Heart left ventricle (tissue), 16 donors: ENCODE results near the gene ANKRD36C. TPM values are rescaled to one million over a fixed set of nuclear protein-coding genes. Genes with fewer than 3 reads are reported as not detected.
"Not testable (repeated sequence)": the region's sequence is repeated elsewhere in the genome, so short reads cannot be mapped to it uniquely, and the experiment has no call there.

ENCODE experiments used
- ATAC-seq, 4 donors: fragments of 200-7000 bp; cut with Tn5 transposase; one replicate each; pipeline ENCODE4 v1.9.1; 2020 to 2022; ENCODE audit warnings: moderate library complexity in 4 of 4, mild to moderate bottlenecking in 3 of 4, moderate number of reproducible peaks in 1 of 4
- DNase-seq, 5 donors: peaks; one replicate each; pipeline ENCODE4 v3.0.0-alpha.2; 2020
- H3K27ac ChIP-seq, 12 donors: fragments of 200-600 bp; sonication (generic) in 4 of 12; one replicate each; pipeline versions ENCODE4 v1.5.0 to v1.8.0; 2016 to 2022; ENCODE audit warnings: mild to moderate bottlenecking in 2 of 12
- H3K27me3 ChIP-seq, 9 donors: fragments of 200-600 bp; sonication (generic) in 2 of 9; one replicate each; pipeline versions ENCODE4 v1.5.1 to v1.8.0; 2016 to 2022; ENCODE audit warnings: mild to moderate bottlenecking in 3 of 9
- H3K36me3 ChIP-seq, 9 donors: fragments of 200-600 bp; sonication (generic) in 2 of 9; one replicate each; pipeline versions ENCODE4 v1.5.0 to v1.8.0; 2018 to 2022; ENCODE audit warnings: mild to moderate bottlenecking in 2 of 9
- H3K4me1 ChIP-seq, 12 donors: fragments of 200-600 bp; sonication (generic) in 4 of 12; one replicate each; pipeline versions ENCODE4 v1.5.0 to v1.8.0; 2016 to 2022; ENCODE audit warnings: mild to moderate bottlenecking in 3 of 12
- H3K4me3 ChIP-seq, 12 donors: fragments of 200-600 bp; sonication (generic) in 4 of 12; one replicate each; pipeline versions ENCODE4 v1.5.0 to v1.8.0; 2017 to 2022; ENCODE audit warnings: mild to moderate bottlenecking in 9 of 12, moderate library complexity in 4 of 12
- H3K9me3 ChIP-seq, 12 donors: fragments of 200-600 bp; sonication (generic) in 4 of 12; one replicate each; pipeline versions ENCODE4 v1.5.0 to v1.8.0; 2016 to 2022; ENCODE audit warnings: mild to moderate bottlenecking in 1 of 12
- CTCF ChIP-seq, 12 donors: fragments of 200-600 bp; sonication (generic) in 4 of 12; IDR thresholded peaks; one replicate each; pipeline versions ENCODE4 v1.5.0 to v1.8.0; 2018 to 2022; ENCODE audit warnings: antibody characterized with exemption in 12 of 12, mild to moderate bottlenecking in 5 of 12
- POLR2A ChIP-seq, 2 donors: fragments of 450-650 bp; IDR thresholded peaks; one replicate each; pipeline ENCODE4 v1.6.1; 2017; ENCODE audit warnings: antibody characterized with exemption in 2 of 2, mild to moderate bottlenecking in 2 of 2, moderate library complexity in 2 of 2
- WGBS, 4 donors: extraction: QIAGEN DNeasy Blood & Tissue Kit in 2 of 4; methylation state at CpG; one replicate each; pipeline versions ENCODE4 v1.1.5 to v1.1.7; 2013 to 2018; 5-methylcytosine and 5-hydroxymethylcytosine counted together
- intact Hi-C, 10 donors: fragments of 100-400 bp; cut with DNase I; formaldehyde crosslinking; loops; one replicate each; pipeline versions ENCODE4 v1.11.1 to v1.14.2; 2022
- polyA plus RNA-seq, 2 donors: library from polyadenylated mRNA; stranded (reverse); fragments of 200-250 nt; gene quantifications; one replicate each; pipeline ENCODE4 v1.2.3, GENCODE V29; 2013
- total RNA-seq, 9 donors: library from RNA; depleted of rRNA in 2 of 9; stranded (reverse); fragments of >200 nt in 2 of 9; fragmentation: NEBNext Ultra II Directional in 3 of 9; extraction: Animal tissue kit (Norgen Biotek cat#: 25700) in 3 of 9; gene quantifications; one replicate each; pipeline versions ENCODE4 v1.1.0 to v1.2.4, GENCODE V29; 2016 to 2023
- donor health status: ischemic (EF 13 %, LVEDD 7.1; RV severe dilation, severe dysfunction).
- donor health status: healthy with polysubstance abuse.
- donor health status: DM: no; HTN: yes; CAD: no.
- donor health status: DM: no; HTN: no; CAD: no.
- donor health status: ischemic (EF 25% LVEDD 6.9; RV normal size, moderate dysfunction).
- donor health status: ischemic (EF 25% LVEDD 5.7; RV mildly dilated, moderate dysfunction).
- donor health status: healthy.
- donor health status: DM: yes; HTN: yes; CAD: no.
- donor health status: ischemic (EF 35%, LVEDD 5.7; RV mildly dilated, moderate dysfunction).
- donor health status: nonischemic (EF 11% LVEDD 7.7; RV severe dilation, severe dysfunction).
- donor health status: DM: yes; HTN: yes; CAD: no.
- donor health status: PGD.
- donor health status: ischemic (EF 29% LVEDD 5.4; RV normal size, mild dysfunction).
- donor health status: nonischemic (EF 23%, LVEDD 6.1; RV moderate dilation, normal function).

The ANKRD36C gene
- total and polyA plus RNA-seq, 11 donors = 1.3 to 17.7 (median 5.8) TPM

GRCh38 chr2:95911431-95911830 lies 80.2 kb downstream of the ANKRD36C start:
- H3K4me1 ChIP-seq, H3K27me3 ChIP-seq, H3K9me3 ChIP-seq, H3K4me3 ChIP-seq, intact Hi-C loops, H3K27ac ChIP-seq, ATAC-seq, DNase-seq: not testable (repeated sequence)
- peaks cover 0 to 43% (median 21%) of the 10 kb centered on the region in 9 donors for H3K36me3 ChIP-seq
- WGBS, 4 donors = 33 to 49% (median 42%) methylated on average over 5 of the region's 5 CpGs

DNA sequence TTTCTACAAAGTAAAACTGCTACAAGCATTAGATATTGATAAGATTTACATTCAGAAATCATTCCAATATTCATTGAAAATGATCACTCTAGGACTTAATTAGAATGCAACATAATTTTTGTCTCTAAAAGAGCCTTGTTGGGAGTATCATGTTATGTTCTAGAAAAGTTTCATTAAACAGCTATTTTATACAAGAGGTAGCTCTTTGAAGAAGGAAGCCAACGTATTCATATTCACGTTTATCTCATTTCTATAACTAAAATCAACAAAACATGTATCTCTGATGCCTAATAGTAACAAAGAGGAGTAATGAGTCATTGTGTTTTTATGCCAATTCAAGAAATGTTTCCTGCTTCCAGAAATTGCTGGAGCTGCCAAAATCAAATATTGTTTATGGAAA lies 97.2 kb downstream of the ANKRD36C start:
- H3K9me3 ChIP-seq, H3K27ac ChIP-seq, H3K4me1 ChIP-seq, ATAC-seq, H3K4me3 ChIP-seq, H3K27me3 ChIP-seq, intact Hi-C loops, DNase-seq: not testable (repeated sequence)
- 35 to 66% (median 47%) methylated on average over 2 of the region's 2 CpGs for WGBS, 4 donors
- H3K36me3 ChIP-seq = peaks cover 0 to 49% (median 14%) of the 10 kb centered on the region in 9 donors

DNA sequence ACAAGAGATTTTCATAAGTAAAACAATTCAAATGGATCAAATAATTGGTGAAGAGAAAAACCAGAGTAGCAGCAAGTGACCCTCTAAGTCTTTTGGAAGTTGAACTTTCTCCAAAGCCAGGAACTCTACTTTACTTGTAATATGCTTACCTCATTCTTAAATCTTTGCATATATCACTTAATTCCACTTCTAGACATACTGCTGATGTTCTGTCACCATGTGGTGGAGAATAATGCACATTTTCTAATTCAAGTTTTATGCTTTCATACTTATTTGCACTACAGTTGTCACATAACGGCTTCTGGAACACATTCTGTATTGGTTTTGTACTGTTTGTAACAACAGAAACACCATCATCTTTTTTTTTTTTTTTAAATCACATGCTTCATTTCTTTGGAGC lies 123.7 kb downstream of the ANKRD36C start:
- DNase-seq, ATAC-seq, H3K27me3 ChIP-seq, H3K4me1 ChIP-seq, H3K4me3 ChIP-seq, H3K27ac ChIP-seq, H3K9me3 ChIP-seq, intact Hi-C loops: not testable (repeated sequence)
- peaks cover 0 to 13% (median 0%) of the 10 kb centered on the region in 9 donors for H3K36me3 ChIP-seq
- WGBS, 4 donors = 94 to 100% (median 99%) methylated on average over 1 of the region's 1 CpG

- no CpG with 5 or more reads among the region's 2 CpGs for WGBS, 4 donors
- intact Hi-C loops, H3K4me1 ChIP-seq, H3K9me3 ChIP-seq, DNase-seq, H3K27ac ChIP-seq, H3K27me3 ChIP-seq, H3K4me3 ChIP-seq, ATAC-seq: not testable (repeated sequence)
- peaks cover 0 to 13% (median 0%) of the 10 kb centered on the region in 9 donors for H3K36me3 ChIP-seq
Measured at GRCh38 chr2:95867047-95867677, 124.5 kb downstream of the ANKRD36C start.

DNA sequence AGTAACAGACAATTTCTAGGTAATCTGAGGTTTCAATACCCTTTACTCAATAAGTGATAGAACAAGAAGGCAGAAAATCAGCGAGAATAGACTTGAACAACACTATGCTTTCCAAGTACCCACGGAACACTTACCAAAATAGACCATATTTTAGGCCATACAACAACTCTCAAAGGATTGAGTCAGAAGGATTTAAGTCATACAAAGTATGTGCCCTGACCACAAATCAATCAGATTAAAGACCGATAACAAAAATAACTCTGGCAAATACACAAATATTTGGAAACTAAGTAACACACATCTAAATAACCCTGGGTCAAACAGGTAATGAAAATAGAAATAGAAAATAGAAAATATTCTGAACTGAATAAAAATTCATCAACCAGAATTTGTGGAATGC lies 129.5 kb downstream of the ANKRD36C start:
- H3K9me3 ChIP-seq, intact Hi-C loops, DNase-seq, H3K27me3 ChIP-seq, H3K4me3 ChIP-seq, ATAC-seq, H3K27ac ChIP-seq, H3K4me1 ChIP-seq: not testable (repeated sequence)
- WGBS, 4 donors = 83 to 89% (median 86%) methylated on average over 3 of the region's 3 CpGs
- H3K36me3 ChIP-seq = peaks cover 0 to 12% (median 0%) of the 10 kb centered on the region in 9 donors

DNA sequence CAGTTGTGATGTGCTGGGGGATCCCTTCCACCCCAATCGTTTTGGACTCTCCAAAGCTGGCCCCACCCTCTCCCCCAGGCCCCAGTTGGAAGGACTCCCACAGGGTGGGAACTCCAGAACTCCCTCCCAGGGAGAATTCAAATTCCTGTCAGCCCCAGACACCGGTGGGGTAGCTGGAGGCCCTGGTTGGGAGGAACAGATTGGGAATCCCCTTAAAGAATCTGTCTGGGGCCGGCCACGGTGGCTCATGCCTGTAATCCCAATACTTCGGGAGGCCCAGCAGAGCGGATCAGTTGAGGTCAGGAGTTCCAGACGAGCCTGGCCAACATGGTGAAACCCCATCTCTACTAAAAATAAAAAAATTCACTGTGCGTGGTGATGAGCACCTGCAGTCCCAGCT lies 155.5 kb downstream of the ANKRD36C start:
- H3K27me3 ChIP-seq = no peaks in the 10 kb centered on the region
- H3K36me3 ChIP-seq = peaks cover 0 to 39% (median 8%) of the 10 kb centered on the region in 9 donors
- intact Hi-C loops = no loop called here
- no peak for DNase-seq
- H3K27ac ChIP-seq = no peak overlapping the region
- H3K4me3 ChIP-seq = no peak overlapping the region
- H3K4me1 ChIP-seq = no peaks in the 10 kb centered on the region
- H3K9me3 ChIP-seq = no peaks in the 10 kb centered on the region
- no peak for ATAC-seq
- TF ChIP-seq POLR2A (IDR thresholded peaks at IDR 0.05) (no peak), CTCF (IDR thresholded peaks at IDR 0.05) (no peak)
- 94 to 98% (median 95%) methylated on average over 7 to 8 of the region's 8 CpGs for WGBS, 4 donors

- H3K4me1 ChIP-seq, H3K27ac ChIP-seq, H3K9me3 ChIP-seq, intact Hi-C loops, H3K27me3 ChIP-seq, ATAC-seq, DNase-seq, H3K4me3 ChIP-seq: not testable (repeated sequence)
- WGBS, 4 donors = 92 to 98% (median 97%) methylated on average over 7 to 12 of the region's 12 CpGs
- H3K36me3 ChIP-seq = peaks cover 0 to 54% (median 10%) of the 10 kb centered on the region in 9 donors
Measured at GRCh38 chr2:95834077-95835013, 157.3 kb downstream of the ANKRD36C start.

DNA sequence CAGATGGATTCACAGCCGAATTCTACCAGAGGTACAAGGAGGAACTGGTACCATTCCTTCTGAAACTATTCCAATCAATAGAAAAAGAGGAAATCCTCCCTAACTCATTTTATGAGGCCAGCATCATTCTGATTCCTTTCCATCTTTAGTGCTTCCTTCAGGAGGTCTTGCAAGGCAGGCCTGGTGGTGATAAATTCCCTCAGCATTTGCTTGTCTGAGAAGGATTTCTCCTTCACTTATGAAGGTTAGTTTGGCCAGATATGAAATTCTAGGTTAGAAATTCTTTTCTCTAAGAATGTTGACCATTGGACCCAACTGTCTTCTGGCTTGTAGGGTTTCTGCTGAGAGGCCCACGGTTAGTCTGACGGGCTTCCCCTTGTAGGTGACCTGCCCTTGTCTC lies 167.4 kb downstream of the ANKRD36C start:
- not testable (repeated sequence) for ATAC-seq

GRCh38 chr2:95817521-95817920 lies 174.1 kb downstream of the ANKRD36C start:
- not testable (repeated sequence) for H3K36me3 ChIP-seq
- WGBS, 4 donors = 97 to 100% (median 99%) methylated on average over 2 of the region's 2 CpGs

More for the DNA sequence above, 167.4 kb downstream of the ANKRD36C start:
- H3K4me3 ChIP-seq, H3K4me1 ChIP-seq, H3K36me3 ChIP-seq, H3K27me3 ChIP-seq, H3K27ac ChIP-seq, intact Hi-C loops, DNase-seq: not testable (repeated sequence)
- peaks cover 0 to 61% (median 36%) of the 10 kb centered on the region in 12 donors for H3K9me3 ChIP-seq
- WGBS, 4 donors = 89 to 100% (median 96%) methylated on average over 2 to 3 of the region's 3 CpGs

More at GRCh38 chr2:95817521-95817920, 174.1 kb downstream of the ANKRD36C start:
- H3K27me3 ChIP-seq, H3K27ac ChIP-seq, DNase-seq, H3K4me3 ChIP-seq, intact Hi-C loops, ATAC-seq, H3K4me1 ChIP-seq: not testable (repeated sequence)
- peaks cover 0 to 55% (median 39%) of the 10 kb centered on the region in 12 donors for H3K9me3 ChIP-seq
